ENCODE measurements around the gene SERPINA4.

GRCh38 chr14:94515856-94516255, 45.4 kb upstream of the SERPINA4 start:
- TF ChIP-seq CTCF (IDR thresholded peaks at IDR 0.05) (no peak), ZFX (IDR thresholded peaks at IDR 0.05; ENCODE audit: borderline replicate concordance) (no peak)
